Parathyroid adenoma (tissue), 2 donors: ENCODE measurements around the gene TNN.

Experiments used
- H2AFZ ChIP-seq: fragments of 300-600 bp; sonication (generic); one replicate; pipeline ENCODE4 v1.7.0; 2017; ENCODE audit warnings: antibody characterized with exemption, mild to moderate bottlenecking
- H3K27ac ChIP-seq: fragments of 300-600 bp; sonication (generic); one replicate; pipeline ENCODE4 v1.7.0; 2017
- H3K27me3 ChIP-seq: fragments of 300-600 bp; sonication (generic); one replicate; pipeline ENCODE4 v1.7.0; 2017; ENCODE audit warnings: low read length; ENCODE audit not compliant: control insufficient read depth, insufficient read depth
- H3K36me3 ChIP-seq: fragments of 300-600 bp; sonication (generic); one replicate; pipeline ENCODE4 v1.7.0; 2017; ENCODE audit warnings: low read length; ENCODE audit not compliant: control insufficient read depth, insufficient read depth
- H3K4me1 ChIP-seq: fragments of 300-600 bp; sonication (generic); one replicate; pipeline ENCODE4 v1.7.0; 2017; ENCODE audit warnings: control low read depth
- H3K4me2 ChIP-seq: fragments of 300-600 bp; sonication (generic); one replicate; pipeline ENCODE4 v1.7.0; 2017; ENCODE audit warnings: low read length
- H3K4me3 ChIP-seq: fragments of 300-600 bp; sonication (generic); one replicate; pipeline ENCODE4 v1.7.0; 2017; ENCODE audit warnings: low read depth, low read length
- H3K79me2 ChIP-seq: fragments of 300-600 bp; sonication (generic); one replicate; pipeline ENCODE4 v1.7.0; 2017; ENCODE audit warnings: control low read depth
- H3K9ac ChIP-seq: fragments of 300-600 bp; sonication (generic); one replicate; pipeline ENCODE4 v1.7.0; 2017; ENCODE audit warnings: mild to moderate bottlenecking
- H3K9me3 ChIP-seq: fragments of 300-600 bp; sonication (generic); one replicate; pipeline ENCODE4 v1.7.0; 2017; ENCODE audit warnings: low read length; ENCODE audit not compliant: control insufficient read depth
- CTCF ChIP-seq: fragments of 300-600 bp; sonication (generic); IDR thresholded peaks from one replicate; pipeline ENCODE4 v1.7.0; 2017; ENCODE audit warnings: antibody characterized with exemption, mild to moderate bottlenecking
- donor health status: primary hyperparathyroidism.

The TNN gene

GRCh38 chr1:175090780-175091179, 23.1 kb downstream of the TNN start:
- H3K27ac ChIP-seq = no peak overlapping the region
- no peak for TF ChIP-seq CTCF
- H3K9me3 ChIP-seq = no peaks in the 10 kb centered on the region
- H3K36me3 ChIP-seq = no peaks in the 10 kb centered on the region
- no peak overlapping the region for H3K4me2 ChIP-seq
- H3K4me1 ChIP-seq = peaks cover 16% of the 10 kb centered on the region
- no peak overlapping the region for H3K4me3 ChIP-seq
- H3K9ac ChIP-seq = no peak overlapping the region
- no peaks in the 10 kb centered on the region for H3K79me2 ChIP-seq
- H3K27me3 ChIP-seq = no peaks in the 10 kb centered on the region
- no peak overlapping the region for H2AFZ ChIP-seq

- Histone ChIP-seq H2AFZ (no peak overlapping the region), H3K79me2 (no peaks in the 10 kb centered on the region), H3K4me3 (no peak overlapping the region), H3K9ac (no peak overlapping the region), H3K4me1 (peaks cover 14% of the 10 kb centered on the region), H3K27me3 (no peaks in the 10 kb centered on the region), H3K4me2 (no peak overlapping the region), H3K9me3 (no peaks in the 10 kb centered on the region), H3K36me3 (no peaks in the 10 kb centered on the region), H3K27ac (peak overlapping the region; percentile 74)
- no peak for TF ChIP-seq CTCF
Measured at GRCh38 chr1:175094626-175095025, 27.0 kb downstream of the TNN start.

GRCh38 chr1:175095069-175095468, 27.4 kb downstream of the TNN start:
- Histone ChIP-seq H3K4me1 (peaks cover 14% of the 10 kb centered on the region), H3K4me3 (no peak overlapping the region), H2AFZ (no peak overlapping the region), H3K9me3 (no peaks in the 10 kb centered on the region), H3K9ac (no peak overlapping the region), H3K79me2 (no peaks in the 10 kb centered on the region), H3K27ac (peak overlapping the region; percentile 74), H3K4me2 (no peak overlapping the region), H3K36me3 (no peaks in the 10 kb centered on the region), H3K27me3 (no peaks in the 10 kb centered on the region)
- TF ChIP-seq CTCF = no peak

- Histone ChIP-seq H3K36me3 (no peaks in the 10 kb centered on the region), H3K27ac (peak overlapping the region; percentile 74), H3K4me1 (peaks cover 16% of the 10 kb centered on the region), H3K27me3 (no peaks in the 10 kb centered on the region), H3K4me3 (no peak overlapping the region), H3K79me2 (no peaks in the 10 kb centered on the region), H3K4me2 (no peak overlapping the region), H3K9me3 (no peaks in the 10 kb centered on the region), H3K9ac (no peak overlapping the region), H2AFZ (no peak overlapping the region)
- TF ChIP-seq CTCF = no peak
Measured at GRCh38 chr1:175095978-175096607, 28.5 kb downstream of the TNN start.

GRCh38 chr1:175097361-175097760, 29.7 kb downstream of the TNN start:
- peaks cover 16% of the 10 kb centered on the region for H3K4me1 ChIP-seq
- no peaks in the 10 kb centered on the region for H3K27me3 ChIP-seq
- H3K36me3 ChIP-seq = no peaks in the 10 kb centered on the region
- no peak overlapping the region for H3K27ac ChIP-seq
- no peak overlapping the region for H3K4me2 ChIP-seq
- no peaks in the 10 kb centered on the region for H3K79me2 ChIP-seq
- H3K9ac ChIP-seq = no peak overlapping the region
- no peak for TF ChIP-seq CTCF
- H3K4me3 ChIP-seq = no peak overlapping the region
- H2AFZ ChIP-seq = no peak overlapping the region
- no peaks in the 10 kb centered on the region for H3K9me3 ChIP-seq
